Right renal cortex interstitium (tissue), 3 donors: ENCODE measurements around the gene MYO5C. TPM values are rescaled to one million over a fixed set of nuclear protein-coding genes. Genes with fewer than 3 reads are reported as not detected.
"Not testable (repeated sequence)": the region's sequence is repeated elsewhere in the genome, so short reads cannot be mapped to it uniquely, and the experiment has no call there.

ENCODE experiments used
- DNase-seq, 3 donors: peaks; one replicate each; pipeline ENCODE4 v3.0.0-alpha.2; 2013; ENCODE audit warnings: low read depth in 3 of 3, low spot score in 2 of 3
- polyA plus RNA-seq, 3 donors: library from polyadenylated mRNA; unstranded; fragments of 120-200 nt; gene quantifications; one replicate each; pipeline ENCODE4 v1.2.1, GENCODE V29; 2013; ENCODE audit not compliant: insufficient read length in 3 of 3

MYO5C gene
- polyA plus RNA-seq, 3 donors, result 20.6 to 22.0 (median 20.8) TPM

DNA sequence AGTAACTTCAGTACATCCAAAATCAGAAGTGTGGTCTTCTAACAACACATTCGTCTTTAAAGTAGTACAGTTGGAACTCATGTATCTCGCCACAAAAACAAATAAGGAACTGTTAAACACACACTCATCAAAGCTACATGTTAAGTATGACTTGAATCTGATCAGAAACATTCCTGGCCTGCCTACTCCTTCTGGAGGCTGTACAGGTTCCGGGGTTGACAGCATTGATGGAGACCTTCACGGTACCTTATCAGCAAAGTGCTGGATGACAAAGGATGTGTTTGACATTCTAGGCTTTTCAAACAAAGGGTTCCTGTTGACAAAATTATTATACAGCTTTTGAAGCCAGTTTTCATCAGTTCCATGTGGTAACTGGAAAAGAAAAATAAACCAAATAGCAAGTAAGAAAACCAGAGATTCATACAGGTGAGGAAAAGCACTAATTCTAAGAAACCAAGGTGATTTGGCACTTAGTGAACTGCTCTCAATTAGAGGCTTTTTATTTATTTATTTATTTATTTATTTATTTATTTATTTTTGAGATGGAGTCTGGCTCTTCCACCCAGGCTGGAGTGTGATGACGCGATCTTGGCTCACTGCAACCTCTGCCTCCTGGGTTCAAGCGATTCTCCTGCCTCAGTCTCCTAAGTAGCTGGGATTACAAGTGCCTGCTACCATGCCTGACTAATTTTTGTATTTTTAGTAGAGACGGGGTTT lies 44.3 kb downstream of the MYO5C start:
- no peak for DNase-seq

DNA sequence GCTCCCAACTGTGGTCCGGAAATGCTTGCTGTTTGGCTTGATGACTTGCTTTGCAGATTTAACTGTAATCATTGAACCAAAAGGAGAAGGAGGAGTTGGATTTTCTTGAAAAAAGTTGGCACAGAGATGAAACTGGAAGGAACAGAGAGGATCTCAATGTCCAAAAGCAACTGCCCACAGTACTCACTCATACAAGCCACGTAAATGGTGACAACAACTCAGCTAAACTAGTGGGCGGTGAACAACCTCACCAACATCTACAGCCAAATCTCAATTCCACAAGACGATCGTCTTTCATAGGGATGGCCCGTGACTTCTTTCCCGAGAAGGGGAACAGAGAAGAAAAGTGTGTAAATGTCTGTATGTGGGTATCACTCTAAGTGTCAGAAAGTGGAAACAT lies 48.1 kb downstream of the MYO5C start:
- no peak for DNase-seq

DNA sequence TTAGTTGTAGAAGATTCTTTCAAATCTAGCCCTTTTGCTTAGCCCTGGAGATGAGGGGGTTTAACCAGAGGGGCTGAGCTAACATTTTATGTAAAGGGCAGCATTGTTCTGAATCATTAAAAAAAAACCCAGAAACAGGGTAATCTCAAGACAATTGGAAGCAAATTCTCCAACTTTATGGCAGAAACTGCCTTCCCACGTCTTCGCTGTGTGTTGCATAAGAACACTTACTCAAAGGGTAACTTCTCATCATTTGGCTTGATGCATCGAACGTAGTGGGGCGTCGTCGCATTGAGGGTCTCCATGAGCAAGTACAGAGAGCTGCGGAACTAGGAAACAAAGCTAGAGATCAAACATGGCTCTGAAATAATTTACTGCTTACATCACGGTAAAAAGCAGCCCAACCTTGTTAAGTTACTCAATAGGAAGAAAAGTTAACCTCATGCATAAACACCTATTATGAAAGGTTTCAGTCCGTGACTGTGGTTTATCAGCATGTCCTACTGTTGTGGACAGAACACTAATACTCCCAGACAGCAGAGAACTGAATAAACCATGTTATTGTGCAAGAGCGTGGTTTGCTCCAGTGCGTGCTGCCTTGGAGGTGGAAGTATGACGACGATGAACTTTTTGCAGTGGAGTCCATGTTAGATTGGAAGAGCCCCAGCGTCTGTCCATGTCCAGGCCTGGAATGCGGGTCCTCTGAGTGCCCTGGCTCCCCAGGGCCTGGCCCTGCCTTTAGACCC lies 48.7 kb downstream of the MYO5C start:
- no peak for DNase-seq

DNA sequence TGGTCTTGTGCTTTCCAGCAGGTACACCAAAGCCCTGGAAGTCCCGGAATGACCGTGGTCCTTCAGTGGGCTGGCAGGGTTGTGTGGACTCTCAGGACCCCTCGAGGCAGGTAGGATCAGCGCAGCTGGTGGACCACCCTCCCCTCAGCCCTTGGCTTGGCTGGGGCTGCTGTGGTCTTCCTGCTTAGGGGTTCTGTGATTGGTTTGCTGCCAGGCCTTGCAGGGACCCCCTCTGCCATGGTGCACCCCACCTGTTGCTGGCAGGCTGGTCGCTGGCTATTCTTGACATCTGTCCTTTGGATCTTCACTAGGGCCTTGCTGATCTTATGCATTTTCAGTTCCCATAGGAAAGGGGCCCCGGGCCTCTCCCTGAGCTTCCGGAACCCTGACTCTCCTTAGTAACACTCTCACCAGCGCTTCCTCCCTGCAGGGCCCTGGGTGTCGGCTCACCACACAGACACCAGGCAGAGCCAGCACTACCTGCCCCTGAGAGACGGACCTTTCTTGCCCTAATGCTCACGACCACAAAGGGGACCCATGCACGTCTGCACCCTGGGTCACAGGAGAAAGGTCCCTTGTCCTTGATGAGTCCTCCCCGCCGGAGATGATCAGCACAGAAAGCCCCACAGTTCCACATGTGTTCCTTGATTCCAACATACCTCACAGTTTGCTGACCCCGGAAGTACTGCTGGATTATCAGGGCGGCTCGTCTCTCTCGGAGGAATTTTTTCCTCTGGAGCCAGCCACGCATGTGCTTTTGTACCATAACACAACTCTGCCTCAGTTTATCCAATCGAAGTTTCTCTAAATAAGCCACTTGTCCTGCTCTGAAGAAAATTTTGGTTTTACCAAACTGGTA lies 51.7 kb downstream of the MYO5C start:
- no peak for DNase-seq

DNA sequence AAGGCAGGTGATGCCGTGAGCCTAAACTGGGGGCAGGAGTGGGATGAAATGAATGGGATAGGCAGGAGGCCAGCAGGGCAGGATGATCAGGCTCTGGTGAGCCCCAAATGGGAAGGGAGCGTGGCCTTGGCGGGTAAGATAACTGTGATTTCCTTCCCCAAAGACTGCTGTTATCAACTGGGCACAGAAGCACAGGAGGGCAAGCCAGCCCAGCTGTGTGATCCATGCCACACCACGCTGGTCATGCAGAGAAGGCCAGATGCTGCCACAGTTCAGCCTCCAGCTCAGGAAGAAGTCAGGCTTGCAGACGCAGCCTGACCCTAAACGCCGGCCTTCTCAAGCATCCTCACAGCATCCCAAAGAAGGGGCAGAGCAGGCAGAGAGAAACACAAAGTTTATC lies 52.3 kb downstream of the MYO5C start:
- DNase-seq, result no peak

DNA sequence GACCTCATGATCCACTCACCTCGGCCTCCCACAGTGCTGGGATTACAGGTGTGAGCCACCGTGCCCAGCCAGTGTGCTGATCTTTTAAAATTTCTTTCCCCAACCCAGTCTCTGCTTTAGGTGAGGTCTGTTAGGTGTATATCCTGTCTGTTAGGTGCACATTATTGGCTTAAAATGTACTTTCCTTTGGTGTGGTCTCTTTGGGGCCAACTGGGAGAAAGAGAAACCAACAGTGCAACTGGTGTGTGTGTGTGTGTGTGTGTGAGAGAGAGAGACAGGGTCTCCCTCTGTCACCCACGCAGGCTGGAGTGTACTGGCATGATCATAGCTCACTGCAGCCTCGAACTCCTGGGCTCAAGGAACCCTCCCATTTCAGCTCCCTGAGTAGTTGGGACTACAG lies 54.1 kb downstream of the MYO5C start:
- DNase-seq, result no peak

DNA sequence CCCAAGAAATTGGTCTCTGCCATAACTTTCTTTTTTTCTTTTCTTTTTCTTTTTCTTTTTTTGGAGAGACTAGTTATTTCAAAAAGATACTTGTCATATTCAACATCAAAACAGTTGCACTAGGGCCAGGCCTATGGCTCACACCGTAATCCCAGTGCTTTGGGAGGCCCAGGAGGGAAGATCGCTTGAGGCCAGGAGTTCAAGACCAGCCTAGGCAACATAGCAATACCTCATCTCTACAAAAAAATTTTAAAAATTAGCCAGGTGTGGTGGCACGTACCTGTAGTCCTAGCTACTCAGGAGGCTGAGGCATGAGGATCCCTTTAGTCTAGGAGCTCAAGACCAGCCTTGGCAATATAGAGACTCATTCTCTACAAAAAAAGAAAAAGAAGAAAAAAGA lies 55.4 kb downstream of the MYO5C start:
- DNase-seq, result no peak

DNA sequence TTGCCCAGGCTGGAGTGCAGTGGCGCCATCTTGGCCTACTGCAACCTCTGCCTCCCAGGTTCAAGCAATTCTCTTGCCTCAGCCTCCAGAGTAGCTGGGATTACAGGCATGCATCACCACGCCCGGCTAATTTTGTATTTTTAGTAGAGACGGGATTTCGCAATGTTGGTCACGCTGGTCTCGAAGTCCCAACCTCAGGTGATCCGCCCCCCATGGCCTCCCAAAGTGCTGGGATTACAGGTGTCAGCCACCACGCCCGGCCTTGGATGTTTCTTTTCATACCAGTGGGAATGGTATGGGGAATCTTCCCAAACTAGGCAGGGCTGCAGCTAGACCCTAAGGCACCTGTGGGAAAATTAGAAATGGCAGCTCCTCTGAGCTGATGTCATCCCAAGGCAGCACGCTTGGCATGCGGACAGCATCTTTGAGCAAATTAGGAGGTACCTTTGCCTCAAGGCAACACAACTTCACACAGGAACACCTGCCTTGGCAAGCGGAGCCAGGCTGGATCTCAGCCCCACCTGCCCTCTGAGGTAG lies 56.5 kb downstream of the MYO5C start:
- DNase-seq, result not testable (repeated sequence)

DNA sequence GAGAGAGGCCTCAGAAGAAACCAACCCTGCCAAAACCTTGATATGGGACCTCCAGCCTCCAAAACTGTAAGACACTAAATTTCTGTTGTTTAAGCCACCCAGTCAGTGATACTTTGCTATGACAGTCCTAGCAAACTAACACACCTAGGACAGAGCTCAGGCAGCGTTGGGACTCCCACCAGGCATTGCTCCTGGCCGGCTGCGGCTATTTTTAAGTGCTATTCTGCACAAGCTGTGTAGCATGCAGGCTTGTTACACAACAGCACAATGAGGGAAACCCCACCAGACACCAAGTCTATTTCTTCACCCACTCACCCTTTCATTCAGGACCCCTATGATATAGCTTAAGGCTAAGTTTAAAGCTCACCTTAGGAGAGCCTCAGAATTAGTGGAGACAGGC lies 57.5 kb downstream of the MYO5C start:
- DNase-seq, result no peak

DNA sequence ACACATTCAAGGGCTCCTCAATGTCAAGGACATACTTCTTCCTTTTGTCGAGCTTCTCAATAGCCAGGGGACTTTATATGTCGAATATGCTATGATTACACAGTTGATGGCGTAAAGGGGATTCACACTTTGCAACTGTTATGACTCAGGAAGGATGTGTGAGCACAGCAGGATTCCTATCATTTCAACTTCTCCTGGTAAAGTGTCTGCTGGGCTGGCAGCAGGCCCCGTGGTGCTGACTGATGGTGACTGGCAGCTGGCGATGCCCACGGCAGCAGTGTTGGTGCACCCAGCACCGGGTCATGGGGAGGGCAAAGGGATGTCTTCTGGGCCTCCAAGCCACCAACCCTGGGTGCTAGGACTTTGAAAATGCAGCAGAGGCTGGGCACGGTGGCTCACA lies 59.6 kb downstream of the MYO5C start:
- DNase-seq, result no peak

DNA sequence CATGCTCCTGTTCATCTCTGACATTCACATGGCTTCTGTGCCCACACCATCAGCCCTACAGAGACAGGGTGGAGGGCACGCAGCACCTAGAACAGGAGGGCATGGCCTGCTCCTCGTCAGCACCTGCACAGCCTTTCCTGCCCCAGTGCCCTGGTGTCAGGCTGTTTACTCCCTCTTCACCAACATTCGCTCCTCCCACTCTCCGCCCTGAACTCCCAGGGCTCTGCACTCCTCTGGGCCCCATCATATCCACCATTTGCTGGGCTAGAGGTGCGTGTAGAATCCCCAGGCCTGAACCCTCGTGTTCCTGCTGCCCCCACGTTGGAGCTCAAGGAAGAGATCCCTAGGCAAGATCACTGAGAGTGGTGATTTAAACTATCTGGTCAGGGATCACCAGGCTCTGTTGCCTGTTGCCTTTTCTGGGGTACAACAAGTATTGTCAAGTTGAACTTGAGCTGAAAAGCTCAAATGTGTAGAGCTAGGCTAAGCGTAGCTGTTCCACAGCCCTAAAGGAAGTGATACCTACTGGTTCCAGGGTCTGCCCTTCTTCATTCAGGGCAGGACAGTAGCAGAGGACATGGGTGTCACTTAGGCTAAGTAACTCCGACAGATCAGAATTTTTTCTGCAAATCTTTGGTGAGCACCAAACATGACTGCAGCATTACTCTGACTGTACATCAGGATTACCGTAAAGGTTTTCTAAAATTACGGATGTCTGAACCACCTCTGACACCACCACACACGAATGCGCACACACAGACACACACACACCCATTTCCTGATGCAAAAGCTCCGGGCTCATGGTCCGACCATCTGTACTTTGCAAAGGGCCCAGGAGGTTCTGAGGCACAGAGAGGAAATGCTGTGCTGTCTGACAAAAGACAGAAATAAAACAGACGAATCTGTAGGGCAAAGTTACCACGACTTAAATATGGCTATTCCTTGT lies 60.7 kb downstream of the MYO5C start:
- no peak for DNase-seq

DNA sequence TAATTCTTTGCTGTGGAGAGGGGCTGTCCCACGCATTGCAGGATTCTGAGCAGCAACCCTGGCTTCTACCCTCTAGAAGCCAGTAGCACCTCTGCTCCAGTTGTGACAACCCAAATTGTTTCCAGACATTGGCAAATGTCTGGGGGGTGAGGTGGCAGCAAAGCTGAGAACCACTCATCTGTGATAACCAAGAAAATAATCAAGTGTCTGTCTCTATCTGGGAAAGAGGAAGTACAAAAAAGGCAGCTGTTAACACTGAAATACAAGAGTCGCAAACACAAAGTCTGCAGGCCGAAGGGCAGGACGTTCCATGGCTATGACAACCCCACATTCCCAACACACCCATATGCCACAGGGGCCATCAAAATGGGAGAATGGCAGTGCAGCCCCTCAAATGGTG lies 62.2 kb downstream of the MYO5C start:
- DNase-seq, result no peak

DNA sequence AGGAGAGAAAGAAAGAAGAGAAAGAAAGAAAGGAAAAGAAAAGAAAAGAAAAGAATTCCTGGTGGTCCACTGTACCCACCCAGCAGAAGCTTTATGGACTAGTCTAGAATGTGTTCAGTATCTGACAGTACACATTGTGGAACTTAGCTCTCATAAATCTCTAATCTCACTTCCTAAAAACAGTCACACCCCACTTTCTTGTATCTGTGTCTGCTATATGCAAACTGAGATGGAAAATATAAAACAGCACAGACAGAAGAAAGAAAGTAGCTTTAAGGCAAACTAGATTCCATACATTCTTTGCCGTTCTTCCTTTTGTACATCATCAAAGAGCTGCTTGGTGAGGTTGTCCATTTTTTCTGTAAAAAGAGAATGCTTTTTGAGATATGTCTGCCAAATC lies 63.3 kb downstream of the MYO5C start:
- no peak for DNase-seq

DNA sequence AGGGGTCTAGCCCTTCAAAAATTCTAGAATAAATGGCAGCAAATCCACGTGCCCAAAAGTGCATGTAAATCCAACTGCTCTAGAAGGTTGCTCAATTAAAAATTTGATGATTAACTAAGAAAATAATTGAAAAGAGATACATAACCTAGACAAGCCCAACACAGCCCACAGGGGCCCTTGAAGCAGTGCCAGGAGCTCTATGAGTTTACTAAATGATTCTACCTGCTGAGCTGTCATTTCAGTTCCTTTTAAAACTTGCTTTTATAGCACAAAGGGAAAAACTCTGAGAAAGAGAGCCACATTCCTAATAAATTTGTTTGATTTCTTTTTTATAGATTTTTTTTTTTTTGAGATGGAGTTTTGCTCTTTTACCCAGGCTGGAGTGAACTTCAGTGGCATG lies 65.5 kb downstream of the MYO5C start:
- DNase-seq, result no peak

DNA sequence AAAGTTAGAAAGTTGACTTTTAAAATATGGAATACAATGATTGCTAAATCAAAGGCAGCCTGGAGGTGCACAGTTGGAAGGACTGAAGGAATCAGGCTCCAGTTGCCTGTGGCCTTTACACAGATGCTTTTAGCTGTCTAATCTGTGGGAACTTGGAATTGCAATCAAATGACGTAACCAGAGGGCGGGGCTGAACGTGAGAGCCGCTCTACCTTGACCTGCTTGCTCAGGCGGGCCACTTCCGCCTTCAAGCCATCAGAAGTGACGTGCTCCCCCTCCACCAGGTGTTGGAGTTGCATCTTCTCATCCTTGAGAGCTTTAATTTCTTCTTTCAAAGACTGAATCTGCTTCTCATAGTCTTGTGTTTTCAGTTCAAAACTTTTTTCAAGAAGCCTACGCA lies 66.7 kb downstream of the MYO5C start:
- peak in 2 of 3 donors; percentile 27 to 56 for DNase-seq

DNA sequence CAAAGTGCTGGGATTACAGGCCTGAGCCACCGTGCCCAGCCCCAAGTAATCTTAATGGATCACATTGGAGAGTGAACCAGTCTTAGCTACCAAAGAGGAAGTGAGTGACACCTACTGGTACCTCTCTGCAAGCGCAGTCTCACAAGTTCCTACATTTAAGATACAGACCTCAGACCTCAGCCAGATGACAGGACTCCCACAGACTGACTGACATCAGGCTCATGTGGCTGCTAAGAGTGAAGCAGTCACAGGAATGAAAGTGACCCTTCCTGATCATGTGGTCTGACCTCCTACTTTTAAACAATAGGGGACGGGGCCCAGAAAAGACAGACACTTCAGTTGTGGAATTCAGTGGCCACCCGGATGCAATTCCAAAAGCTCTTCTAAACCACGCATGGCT lies 68.1 kb downstream of the MYO5C start:
- peak in 2 of 3 donors; percentile 51 to 60 for DNase-seq

DNA sequence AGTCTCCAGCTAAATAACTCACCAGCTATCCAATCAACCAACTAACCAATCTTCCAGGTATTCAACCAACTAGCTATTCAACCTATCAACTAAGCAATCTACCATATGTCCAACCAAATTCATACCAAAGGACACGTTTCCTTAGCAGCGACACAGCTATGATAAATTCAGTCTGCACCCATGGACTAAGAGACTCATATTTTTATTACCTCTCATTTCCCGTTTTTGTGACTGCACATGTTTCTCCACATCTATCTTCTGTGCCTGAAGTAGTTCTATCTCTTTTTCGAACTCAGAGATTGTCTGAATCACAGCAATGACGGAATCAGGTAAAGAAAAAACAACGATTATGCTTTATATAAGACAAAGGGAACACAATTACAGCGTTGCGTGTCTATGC lies 70.4 kb downstream of the MYO5C start:
- no peak for DNase-seq

DNA sequence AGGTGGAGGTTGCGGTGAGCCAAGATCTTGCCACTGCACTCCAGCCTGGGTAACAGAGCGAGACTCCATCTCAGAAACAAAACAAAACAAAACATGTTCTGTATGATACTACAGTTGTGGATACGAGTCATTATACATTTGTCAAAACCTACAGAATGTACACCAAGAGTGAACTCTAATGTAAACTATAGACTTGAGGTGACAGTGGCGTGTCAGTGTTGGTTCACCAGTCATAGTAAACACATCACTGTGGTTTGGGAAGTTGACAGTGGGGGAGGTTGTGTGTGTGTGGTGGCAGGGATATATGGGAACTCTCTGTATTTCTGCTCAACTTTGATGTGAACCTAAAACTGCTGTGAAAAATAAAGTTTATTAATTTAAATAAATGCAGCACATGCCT lies 71.4 kb downstream of the MYO5C start:
- DNase-seq, result no peak

DNA sequence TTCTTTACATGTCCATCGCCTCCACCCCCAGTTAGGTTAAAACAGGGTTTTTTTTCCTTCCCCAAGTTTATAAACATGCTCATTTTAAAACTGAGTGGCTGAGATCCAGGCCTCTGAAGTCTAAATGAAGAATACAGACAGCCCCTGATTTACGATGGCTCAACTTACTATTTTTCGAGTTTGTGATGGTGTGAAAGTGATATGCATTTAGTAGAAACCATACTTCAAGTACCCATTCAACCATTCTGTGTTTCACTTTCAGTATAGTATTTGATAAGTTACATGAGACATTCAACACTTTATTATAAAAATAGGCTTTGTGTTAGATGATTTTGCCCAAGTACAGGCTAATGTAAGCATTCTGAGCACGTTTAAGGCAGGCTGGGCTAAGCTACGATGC lies 73.9 kb downstream of the MYO5C start:
- peak in 1 of 3 donors; percentile 30 for DNase-seq
